GM12892 (cell line): Measurements from ENCODE around the gene KRTAP5-6.

ENCODE experiments used
- POLR2A ChIP-seq: IDR thresholded peaks from 2 replicates; pipeline ENCODE4 v1.6.1; 2011; ENCODE audit warnings: low read depth, low read length, control low read depth
- POLR2AphosphoS5 ChIP-seq: IDR thresholded peaks from 2 replicates; pipeline ENCODE4 v1.6.1; 2011; ENCODE audit warnings: low read depth, low read length, control low read depth
- TAF1 ChIP-seq: IDR thresholded peaks from 2 replicates; pipeline ENCODE4 v1.6.1; 2011; ENCODE audit warnings: low read depth, mild to moderate bottlenecking, control low read depth, low read length, borderline replicate concordance

DNA sequence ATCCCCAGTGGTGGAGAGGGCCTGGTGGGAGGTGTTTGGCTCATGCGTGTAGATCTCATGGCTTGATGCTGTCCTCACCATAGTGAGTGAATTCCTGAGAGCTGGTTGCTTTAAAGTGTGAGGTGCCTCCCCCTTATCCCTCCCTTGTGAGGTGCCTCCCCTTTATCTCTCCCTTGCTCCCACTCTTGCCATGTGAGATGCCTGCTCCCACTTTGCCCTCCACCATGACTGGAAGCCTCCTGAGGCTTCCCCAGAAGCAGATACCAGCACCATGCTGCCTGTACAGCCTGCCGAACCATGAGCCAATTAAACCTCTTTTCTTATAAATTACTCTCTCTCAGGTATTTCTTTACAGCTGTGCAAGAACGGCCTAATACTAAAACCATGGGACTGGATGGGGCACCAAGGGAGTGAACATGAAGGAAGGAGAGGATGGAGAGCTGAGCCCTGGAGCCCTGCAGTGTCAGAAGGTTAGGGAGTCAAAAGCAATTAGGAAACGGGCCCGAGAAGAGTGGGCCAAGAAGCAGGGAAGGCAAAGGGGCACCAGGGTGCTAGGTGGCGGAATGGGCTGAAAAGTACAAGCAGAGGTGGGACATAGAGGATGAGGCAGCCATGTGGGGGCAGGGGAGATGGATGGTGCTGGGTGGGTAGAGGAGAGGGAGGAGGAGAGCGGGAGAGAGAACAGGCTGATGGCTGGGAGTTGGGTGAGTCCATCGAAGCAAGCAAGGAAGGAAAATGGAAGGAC is 44.0 kb downstream of the KRTAP5-6 start:
- TF ChIP-seq POLR2A (no peak), POLR2AphosphoS5 (no peak), TAF1 (no peak)
